Measurements from ENCODE around the gene SLX4IP.
"Not testable (repeated sequence)": the region's sequence is repeated elsewhere in the genome, so short reads cannot be mapped to it uniquely, and the experiment has no call there.

SLX4IP gene

GRCh38 chr20:10573951-10574339 is 138.8 kb downstream of the SLX4IP start:
- no peak for DNase-seq (ENCODE audit: low read depth)

DNA sequence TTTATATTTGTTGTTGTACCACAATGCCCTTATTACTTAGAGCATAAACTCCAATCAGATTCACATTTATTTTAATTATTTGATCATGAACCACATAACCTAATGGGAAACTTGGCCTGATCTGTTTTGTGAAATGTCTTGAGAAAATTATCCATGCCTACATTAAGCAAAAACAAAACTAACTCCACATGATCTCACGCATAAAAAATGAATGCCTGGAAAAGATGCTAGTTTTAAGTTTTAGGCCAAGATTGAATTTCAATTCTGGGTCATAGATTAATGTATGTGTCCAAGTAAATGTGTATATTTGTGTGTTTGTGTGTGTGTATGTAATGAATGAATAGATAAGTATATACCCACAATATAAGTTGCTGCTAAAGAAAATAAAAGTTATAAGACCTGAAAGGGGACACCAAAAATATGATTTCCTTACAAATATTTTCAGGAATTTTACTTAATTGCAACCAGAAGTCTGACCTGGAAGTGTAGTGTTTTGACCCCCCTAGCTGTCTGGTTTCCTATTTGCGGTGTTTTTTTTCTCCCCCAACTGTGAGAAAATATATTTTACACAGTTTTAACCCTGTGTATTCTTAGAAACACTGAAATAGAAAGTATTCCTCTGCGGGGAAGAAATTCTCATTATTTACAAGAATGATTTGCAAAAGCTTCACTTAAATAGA is 141.4 kb downstream of the SLX4IP start:
- DNase-seq (ENCODE audit: low read depth), result no peak

DNA sequence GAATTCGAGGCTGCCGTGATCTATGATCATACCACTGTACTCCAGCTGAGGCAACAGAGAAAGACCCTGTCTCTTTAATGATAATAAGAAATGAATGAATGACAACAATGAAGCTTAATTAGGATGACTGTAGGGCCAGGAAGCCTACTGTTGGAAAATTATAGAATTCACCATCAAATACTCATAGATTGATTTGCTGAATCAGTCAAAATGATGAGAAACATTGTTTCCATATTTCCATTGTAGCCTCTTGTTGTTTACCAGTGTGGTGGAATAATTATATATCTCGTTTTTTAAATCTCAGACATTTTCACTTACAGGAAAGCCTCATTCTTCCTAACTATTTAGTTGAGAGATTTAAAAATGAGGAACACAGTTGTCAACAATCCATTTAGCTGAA is 142.5 kb downstream of the SLX4IP start:
- no peak for DNase-seq (ENCODE audit: low read depth)

DNA sequence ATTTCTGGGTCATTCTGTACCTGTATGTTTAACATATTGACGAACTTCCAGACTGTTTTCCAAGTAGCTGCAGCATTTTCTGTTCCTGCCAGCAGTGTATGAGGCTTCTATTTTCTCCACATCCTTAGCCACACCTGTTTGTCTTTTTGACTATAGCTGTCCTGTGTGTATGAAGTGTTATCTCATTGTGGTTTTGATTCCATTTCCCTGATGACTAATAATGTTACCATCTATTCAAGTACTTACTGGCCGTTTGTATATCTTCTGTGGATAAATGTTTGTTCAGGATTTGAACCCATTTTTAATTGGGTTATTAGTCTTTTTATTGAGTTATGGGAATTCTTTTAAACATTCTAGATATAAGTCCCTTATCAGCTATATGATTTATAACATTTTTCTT is 143.5 kb downstream of the SLX4IP start:
- DNase-seq (ENCODE audit: low read depth), result no peak

GRCh38 chr20:10579942-10580341 is 144.8 kb downstream of the SLX4IP start:
- no peak for DNase-seq (ENCODE audit: low read depth)

DNA sequence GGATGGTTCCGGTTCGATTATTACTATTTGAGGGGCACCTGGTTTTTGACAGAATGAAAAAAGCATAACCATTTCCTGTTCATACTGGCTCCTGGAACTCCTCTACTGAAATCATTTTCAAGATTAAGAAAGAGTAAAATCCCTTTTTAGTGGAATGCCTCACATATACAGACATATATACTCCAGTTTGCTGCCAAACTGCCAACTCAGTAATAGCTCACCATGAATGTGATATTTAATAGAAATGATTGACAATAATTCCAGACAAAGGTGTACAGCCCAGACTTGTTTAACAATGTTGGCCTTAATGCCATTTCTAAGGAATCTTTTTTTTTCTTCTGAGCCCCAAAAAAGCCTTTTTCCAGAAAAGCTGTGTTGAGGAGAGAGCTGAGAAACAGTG is 145.6 kb downstream of the SLX4IP start:
- no peak for DNase-seq (ENCODE audit: low read depth)

- no peak for DNase-seq (ENCODE audit: low read depth)
These were observed 146.7 kb downstream of the SLX4IP start for GRCh38 chr20:10581823-10582222.

- no peak for DNase-seq (ENCODE audit: low read depth)
These were observed 149.3 kb downstream of the SLX4IP start for GRCh38 chr20:10584371-10584770.

- DNase-seq (ENCODE audit: low read depth), result no peak
These were observed 150.2 kb downstream of the SLX4IP start for GRCh38 chr20:10585308-10585707.

DNA sequence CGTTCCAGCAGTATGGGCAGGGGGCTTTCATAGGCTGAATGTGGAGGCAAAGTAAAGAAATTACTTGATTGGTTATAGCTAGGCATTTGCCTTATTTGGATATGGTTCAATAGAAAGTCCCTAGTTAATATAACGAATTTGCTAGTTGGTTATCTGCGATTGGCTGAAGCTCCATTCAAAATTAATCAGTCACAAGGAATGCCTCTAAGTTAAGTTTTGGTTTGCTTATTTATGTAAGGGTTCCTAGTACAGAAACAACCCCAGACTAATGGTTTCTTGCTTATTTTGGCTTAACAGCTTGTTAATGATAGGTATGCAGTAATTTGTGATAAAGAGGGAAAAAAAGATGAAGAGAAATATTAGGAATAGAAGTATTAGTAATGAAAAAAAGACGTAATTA is 151.2 kb downstream of the SLX4IP start:
- no peak for DNase-seq (ENCODE audit: low read depth)

DNA sequence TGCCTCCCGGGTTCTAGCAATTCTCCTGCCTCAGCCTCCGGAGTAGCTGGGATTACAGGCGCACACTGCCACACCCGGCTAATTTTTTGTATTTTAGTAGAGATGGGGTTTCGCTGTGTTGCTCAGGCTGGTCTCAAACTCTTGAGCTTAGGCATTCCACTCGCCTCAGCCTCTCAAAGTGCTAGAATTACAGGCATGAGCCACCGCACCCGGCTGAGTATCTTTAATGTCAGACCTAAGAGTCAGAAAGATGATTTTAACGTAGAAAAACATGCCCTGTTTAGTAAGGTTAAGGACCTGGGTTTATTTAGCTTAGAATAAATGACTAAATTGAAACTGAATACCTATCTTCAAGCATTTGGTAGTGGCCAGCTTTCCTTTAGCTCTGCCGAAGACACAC is 155.3 kb downstream of the SLX4IP start:
- DNase-seq (ENCODE audit: low read depth), result not testable (repeated sequence)

GRCh38 chr20:10590950-10591671 is 156.0 kb downstream of the SLX4IP start:
- no peak for DNase-seq (ENCODE audit: low read depth)

GRCh38 chr20:10591946-10592521 is 156.9 kb downstream of the SLX4IP start:
- no peak for DNase-seq (ENCODE audit: low read depth)

GRCh38 chr20:10594296-10594868 is 159.3 kb downstream of the SLX4IP start:
- DNase-seq (ENCODE audit: low read depth), result no peak

DNA sequence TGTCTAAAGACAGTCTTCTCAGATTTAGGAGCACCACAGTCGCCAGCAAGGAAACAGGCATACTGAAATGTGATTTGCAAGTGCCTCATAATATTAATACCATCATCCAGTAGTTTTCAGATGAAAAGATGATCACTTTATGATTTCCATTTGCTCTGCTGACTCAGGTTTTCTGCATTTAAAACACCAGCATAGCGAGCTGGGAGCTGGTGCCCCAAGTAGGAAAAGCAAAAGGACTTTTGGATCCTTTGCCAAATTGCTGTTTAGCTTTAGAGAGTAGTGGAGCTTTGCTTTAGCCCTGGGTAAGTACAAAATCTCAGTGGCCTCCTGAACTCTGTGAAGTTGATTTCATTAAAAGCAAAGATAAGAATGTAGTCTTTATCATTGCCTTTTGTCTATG is 160.2 kb downstream of the SLX4IP start:
- DNase-seq (ENCODE audit: low read depth), result no peak

GRCh38 chr20:10595985-10596384 is 160.9 kb downstream of the SLX4IP start:
- DNase-seq (ENCODE audit: low read depth), result no peak

DNA sequence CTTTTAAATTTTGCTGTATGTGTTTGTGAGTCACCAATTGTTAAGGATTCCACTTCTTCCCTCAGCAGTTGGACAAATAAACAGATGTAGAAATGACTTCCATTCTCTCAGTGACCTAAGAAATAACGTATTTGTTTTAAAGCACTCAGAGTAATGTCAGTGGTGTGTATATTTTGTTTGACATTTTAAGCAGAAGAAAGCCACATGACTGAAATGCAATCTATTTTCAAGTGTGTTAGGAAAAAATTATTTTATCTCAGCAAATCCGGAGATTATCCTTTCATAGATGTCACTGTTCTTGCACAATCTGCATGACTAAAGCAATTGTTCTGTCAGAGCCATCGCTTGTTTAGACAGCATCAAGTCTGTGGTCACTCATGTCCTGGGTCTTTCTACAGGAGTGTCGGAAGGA is 161.6 kb downstream of the SLX4IP start:
- DNase-seq (ENCODE audit: low read depth), result no peak

- no peak for DNase-seq (ENCODE audit: low read depth)
These were observed 162.5 kb downstream of the SLX4IP start for GRCh38 chr20:10597637-10598036.

DNA sequence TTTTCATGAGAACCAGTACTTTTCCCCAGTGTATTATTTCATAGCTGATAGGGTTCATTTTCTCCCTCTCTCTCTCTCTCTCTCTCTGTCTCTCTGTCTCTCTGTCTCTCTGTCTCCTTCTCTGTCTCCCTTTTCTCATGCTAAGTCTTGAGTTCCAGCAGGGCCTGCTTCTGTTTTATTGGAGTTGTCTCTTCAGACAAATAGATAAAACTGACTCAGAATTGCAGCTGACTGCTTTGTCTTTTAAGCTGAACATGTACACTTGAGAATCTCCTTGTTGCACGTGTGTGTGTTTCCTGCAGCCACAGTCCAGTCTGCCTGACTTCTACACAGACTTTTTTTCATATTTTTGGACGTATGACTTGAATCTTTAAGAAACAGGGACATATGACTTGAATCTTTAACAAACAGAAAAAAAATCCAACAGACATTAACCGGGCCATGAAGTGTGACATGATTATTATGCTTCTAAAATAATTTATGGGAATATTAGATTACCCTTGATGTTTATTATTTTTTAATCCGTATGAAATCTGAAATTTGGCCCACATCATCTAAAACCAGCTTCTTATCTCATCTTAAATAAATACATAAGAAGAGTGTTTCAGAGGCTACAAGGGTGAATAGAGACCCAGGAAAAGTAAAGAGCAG is 167.2 kb downstream of the SLX4IP start:
- DNase-seq (ENCODE audit: low read depth), result no peak

GRCh38 chr20:10603378-10603777 is 168.3 kb downstream of the SLX4IP start:
- no peak for DNase-seq (ENCODE audit: low read depth)

DNA sequence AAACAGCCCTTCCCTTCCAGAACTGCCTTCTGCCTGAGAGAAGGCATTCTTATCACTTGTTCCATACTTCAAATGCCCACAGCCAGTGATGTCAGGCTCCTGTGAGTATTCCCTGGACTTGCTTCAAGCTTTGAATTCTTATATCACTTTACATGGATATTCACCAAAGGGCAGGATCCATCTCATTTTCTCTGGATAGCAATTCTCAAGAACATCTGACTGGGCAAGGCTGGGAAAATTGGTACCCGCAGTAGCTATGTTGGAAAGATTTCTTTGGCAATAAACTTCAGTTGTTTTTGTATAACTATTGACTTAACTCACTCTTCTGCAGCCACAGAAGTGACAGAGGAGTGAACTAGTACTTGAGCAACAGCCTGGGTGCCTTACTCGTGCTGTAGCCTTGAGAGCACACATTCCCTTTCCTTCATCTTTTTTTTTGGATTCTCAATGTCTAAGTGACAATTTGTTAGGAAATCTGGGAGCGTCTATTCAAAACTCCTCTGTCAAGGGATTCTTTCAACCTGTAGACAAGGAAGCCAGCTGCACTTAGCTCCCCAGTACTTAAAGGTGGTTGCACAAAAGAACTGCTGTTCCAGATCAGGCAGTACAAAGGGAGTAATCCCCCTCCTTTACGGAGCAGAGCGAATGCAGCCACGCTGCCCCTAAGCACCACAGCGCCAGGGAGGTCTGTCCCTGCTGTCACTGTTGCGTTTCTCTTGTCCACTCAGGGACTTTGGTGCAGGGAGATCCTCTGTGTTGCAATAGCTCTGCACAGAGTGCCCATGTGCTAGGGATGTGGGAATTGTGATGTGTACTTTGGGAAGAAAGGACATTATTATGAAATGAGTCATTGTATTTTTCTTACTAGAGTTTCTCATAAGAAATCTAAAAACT is 169.1 kb downstream of the SLX4IP start:
- DNase-seq (ENCODE audit: low read depth), result no peak

All from activated gamma-delta T cell treated with anti-CD3 and anti-CD28 coated beads, Interleukin-2, amount 50 U/mL, for 16 hours (primary cell).